NCI-H2196 (cell line): ENCODE data around the gene NEURL1B.
A peak's percentile ranks its signal among the peaks of the same experiment; 100 is the strongest.

Experiments
- DNase-seq: peaks from one replicate; lab custom pipeline; 2025; ENCODE audit not compliant: unreplicated experiment; lab: John Stamatoyannopoulos, UW

Gene NEURL1B

DNA sequence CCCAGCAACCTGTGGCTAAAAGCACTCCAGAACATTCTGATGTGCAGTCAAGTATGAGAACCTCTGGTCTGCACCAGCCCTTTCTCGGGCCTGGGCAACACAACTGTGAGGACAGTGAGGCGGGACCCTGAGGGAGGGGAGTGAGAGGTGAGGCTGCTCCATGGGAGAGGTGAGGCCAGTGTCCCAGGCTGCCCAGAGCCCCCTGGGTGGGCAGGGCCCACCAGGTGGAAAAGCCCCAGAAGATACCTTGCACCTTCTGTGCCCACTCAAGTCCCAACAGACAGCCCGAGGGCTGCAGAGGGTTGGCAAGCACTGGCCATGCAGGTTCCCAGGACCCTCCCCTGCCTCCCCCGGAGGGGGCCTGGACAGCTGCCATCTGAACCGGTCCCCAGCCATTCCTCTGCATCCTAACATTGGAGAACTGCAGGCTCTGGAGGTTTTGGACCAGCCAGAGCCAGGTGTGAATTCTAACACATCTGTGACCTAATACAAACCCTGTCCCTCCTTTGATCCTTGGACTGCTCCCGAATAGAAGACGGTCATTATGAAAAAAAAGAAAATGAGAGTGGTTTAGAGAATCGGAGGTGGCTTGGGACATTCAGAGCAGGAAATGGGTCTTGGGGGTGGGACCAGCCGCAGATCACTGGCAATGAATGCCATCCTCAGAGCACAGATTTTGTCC lies 72.9 kb downstream of the NEURL1B start:
- no peak for DNase-seq

- DNase-seq, result peak; percentile 70
Measured at GRCh38 chr5:172714491-172715420, 73.7 kb downstream of the NEURL1B start.

GRCh38 chr5:172715421-172715780 lies 74.3 kb downstream of the NEURL1B start:
- no peak for DNase-seq

GRCh38 chr5:172715931-172716682 lies 75.0 kb downstream of the NEURL1B start:
- no peak for DNase-seq

- DNase-seq, result peak; percentile 78
Measured at GRCh38 chr5:172716796-172717313, 75.8 kb downstream of the NEURL1B start.

GRCh38 chr5:172717481-172718195 lies 76.6 kb downstream of the NEURL1B start:
- no peak for DNase-seq

- no peak for DNase-seq
Measured at GRCh38 chr5:172718527-172719114, 77.6 kb downstream of the NEURL1B start.

GRCh38 chr5:172719211-172719610 lies 78.1 kb downstream of the NEURL1B start:
- DNase-seq, result no peak

- no peak for DNase-seq
Measured at GRCh38 chr5:172720655-172721054, 79.6 kb downstream of the NEURL1B start.

DNA sequence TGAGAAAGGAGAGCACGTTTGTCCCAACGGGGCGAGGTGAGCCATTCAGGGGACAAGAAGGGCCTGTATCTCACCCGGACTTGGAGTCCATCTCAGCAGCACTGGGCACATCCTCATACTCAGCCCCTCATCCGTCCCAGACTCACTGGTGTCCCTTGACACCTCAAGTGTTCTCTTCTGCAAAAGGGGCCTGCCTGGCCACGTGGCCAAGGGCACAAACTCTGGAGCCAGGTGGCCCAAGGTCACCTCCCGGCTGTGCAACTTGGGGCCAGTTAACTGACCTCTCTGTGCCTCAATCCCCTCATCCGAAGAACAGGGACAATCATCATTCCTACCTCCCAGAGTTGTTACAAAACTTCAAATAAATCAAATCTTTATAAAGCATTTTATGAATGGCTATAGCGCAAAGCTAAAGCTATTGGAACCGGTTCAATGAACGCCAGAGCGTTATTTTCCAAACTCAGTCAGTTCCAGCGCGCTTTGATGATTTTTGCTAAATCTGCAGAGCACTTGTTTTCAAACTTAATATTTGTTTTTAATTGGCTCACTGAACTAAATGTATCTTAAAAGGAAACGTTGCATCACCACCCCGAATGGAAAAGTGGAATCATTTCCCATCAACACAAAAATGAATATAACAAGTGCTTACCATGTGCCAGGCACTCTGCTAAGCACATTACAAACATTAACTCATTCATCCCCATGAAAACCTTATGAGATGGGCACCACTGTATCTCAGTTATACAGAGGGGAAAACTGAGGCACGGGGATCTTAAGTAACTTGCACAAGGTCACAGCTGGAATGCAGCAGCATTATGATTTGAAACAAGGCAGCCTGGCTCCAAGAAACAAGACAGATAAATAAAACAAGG lies 80.6 kb downstream of the NEURL1B start:
- DNase-seq, result no peak

- DNase-seq, result no peak
Measured at GRCh38 chr5:172722327-172722815, 81.3 kb downstream of the NEURL1B start.

DNA sequence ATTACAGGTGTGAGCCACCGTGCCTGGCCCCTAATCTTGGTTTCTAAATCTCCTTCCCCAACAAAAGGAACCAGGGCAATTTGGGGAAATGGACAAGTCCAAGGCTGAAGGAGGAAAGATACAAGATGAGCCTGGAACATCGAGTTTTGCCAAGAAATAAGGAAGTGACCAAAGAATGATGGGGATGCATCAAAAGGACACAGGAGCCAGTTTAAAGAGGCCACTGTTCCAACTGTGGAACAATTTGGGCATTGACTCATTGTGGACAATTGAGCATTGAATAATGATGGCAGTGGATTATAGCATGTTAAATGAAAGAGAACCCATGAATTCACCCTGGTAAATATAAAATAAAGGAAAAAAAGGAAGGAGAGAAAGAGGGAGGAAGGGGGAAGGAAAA lies 82.4 kb downstream of the NEURL1B start:
- DNase-seq, result no peak

GRCh38 chr5:172724242-172725183 lies 83.5 kb downstream of the NEURL1B start:
- no peak for DNase-seq

DNA sequence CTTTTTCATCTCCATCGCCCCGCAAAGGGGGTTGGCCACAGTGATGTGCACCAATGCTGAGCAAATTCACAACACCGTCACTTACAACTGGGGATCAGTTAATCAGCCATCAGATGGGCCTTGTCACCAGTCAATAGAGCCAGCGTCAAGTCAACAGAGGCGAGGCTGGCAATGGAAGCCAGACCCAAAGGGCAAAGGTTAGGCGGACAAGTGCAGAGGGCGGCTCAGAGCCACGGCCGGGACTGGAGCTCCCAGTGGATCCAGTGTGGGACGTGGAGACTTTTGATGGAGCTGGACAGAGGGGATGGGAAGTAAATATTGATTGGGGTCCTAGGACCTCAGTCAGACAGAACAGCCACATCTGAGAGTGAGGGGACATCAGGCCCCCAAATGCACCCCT lies 84.2 kb downstream of the NEURL1B start:
- DNase-seq, result no peak

DNA sequence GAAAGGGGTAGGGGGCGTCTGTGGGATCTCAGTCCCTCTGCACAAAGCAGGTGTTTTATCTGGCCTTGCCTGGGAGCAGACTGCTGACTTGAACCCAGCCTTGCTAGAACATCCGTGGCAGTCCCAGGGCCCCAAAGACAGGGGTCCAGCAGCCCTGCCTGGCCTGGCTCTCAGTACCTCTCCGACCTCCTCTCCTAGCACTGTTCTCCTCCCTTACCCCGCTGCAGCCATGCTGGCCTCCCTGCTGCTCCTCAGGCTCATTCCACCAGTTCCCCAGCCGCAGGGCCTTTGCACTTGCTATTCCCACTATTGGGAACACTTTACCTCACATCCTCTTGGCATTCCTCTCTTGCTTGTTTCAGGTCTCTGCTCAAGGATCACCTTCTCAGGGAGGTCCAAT lies 84.7 kb downstream of the NEURL1B start:
- no peak for DNase-seq

- DNase-seq, result no peak
Measured at GRCh38 chr5:172726966-172727365, 85.9 kb downstream of the NEURL1B start.

GRCh38 chr5:172727551-172727950 lies 86.5 kb downstream of the NEURL1B start:
- no peak for DNase-seq
